ENCODE data around the gene RFC2. TPM values are rescaled to one million over a fixed set of nuclear protein-coding genes. Genes with fewer than 3 reads are reported as not detected.
A peak's percentile ranks its signal among the peaks of the same experiment; 100 is the strongest.

RFC2 gene
- total RNA-seq, 2 experiments from 2014 or later: 80.8 to 81.1 TPM

Small RNA genes lying within 50 kb of the gene (microRNA-seq; reads per million reads assigned to microRNA genes)
- gene MIR590 (ENCODE audit: borderline microRNAs expressed, borderline number of aligned reads, borderline replicate concordance): 904 reads per million, percentile 85 among the genes with 10 or more reads in this experiment

Other genes with a start within 250 kb of the RFC2 start
- not detected for gene ELN, start 226.2 kb downstream of the RFC2 start, total RNA-seq
- gene LIMK1, start 170.6 kb downstream of the RFC2 start, total RNA-seq: 10 to 100 TPM; 16.4 to 16.9 TPM
- 100 to 1,000 TPM; 400 to 410 TPM for gene EIF4H, start 80.0 kb downstream of the RFC2 start, total RNA-seq
- gene LAT2, start 44.4 kb downstream of the RFC2 start, total RNA-seq: 1 to 10 TPM; 6.6 to 6.7 TPM
- 1 to 10 TPM; 2.4 to 2.7 TPM for gene CLIP2, start 35.0 kb upstream of the RFC2 start, total RNA-seq
- 1 to 10 TPM; 4.9 to 6.6 TPM for gene GTF2IRD1, start 199.5 kb upstream of the RFC2 start, total RNA-seq

Measured in activated CD4-positive, alpha-beta memory T cell treated with anti-CD3 and anti-CD28 coated beads for 36 hours (primary cell).